CD4-positive, alpha-beta T cell (primary cell): ENCODE results near the gene TMEM120A. TPM values are rescaled to one million over a fixed set of nuclear protein-coding genes. Genes with fewer than 3 reads are reported as not detected.

Experiments
- ATAC-seq: fragments of 200-7000 bp; cut with Tn5 transposase; one replicate; pipeline ENCODE4 v1.10.0; 2022; ENCODE audit warnings: mild to moderate bottlenecking; ENCODE audit not compliant: poor library complexity
- CTCF ChIA-PET: fragments of 350-600 bp; sonication (Branson Sonifier 250); formaldehyde crosslinking; loops from one replicate; lab custom pipeline; 2021; ENCODE audit warnings: antibody characterized with exemption, inconsistent platforms; lab: Charles Lee
- POLR2A ChIA-PET: fragments of 350-600 bp; sonication (Branson Sonifier 250); formaldehyde crosslinking; loops from one replicate; lab custom pipeline; 2021; ENCODE audit warnings: antibody characterized with exemption, inconsistent platforms; lab: Charles Lee
- DNase-seq, 14 experiments: peaks; one replicate each; pipeline ENCODE4 v3.0.0-alpha.2; 2013 to 2020; ENCODE audit warnings: mixed read lengths in 2 of 14
- H3K27ac ChIP-seq, 2 donors: one replicate each; pipeline versions ENCODE4 v1.5.1 to v1.7.0; 2013; ENCODE audit warnings: low read length in 2 of 2, low read depth in 1 of 2, mild to moderate bottlenecking in 1 of 2
- H3K27me3 ChIP-seq, 2 experiments: 1 replicate in 1 of 2; 2 replicates in 1 of 2; pipeline versions ENCODE4 v1.6.1 to v1.7.0; 2013; ENCODE audit warnings: low read length in 2 of 2, control low read depth in 1 of 2, mild to moderate bottlenecking in 1 of 2, moderate library complexity in 1 of 2; ENCODE audit not compliant: insufficient read depth in 2 of 2, control insufficient read depth in 1 of 2
- H3K36me3 ChIP-seq: one replicate; pipeline ENCODE4 v1.6.1; 2013; ENCODE audit warnings: low read length, control low read depth; ENCODE audit not compliant: insufficient read depth
- H3K4me1 ChIP-seq: one replicate; pipeline ENCODE4 v1.6.1; 2013; ENCODE audit warnings: low read length, control low read depth; ENCODE audit not compliant: insufficient read depth
- H3K4me3 ChIP-seq: one replicate; pipeline ENCODE4 v1.5.1; 2013; ENCODE audit warnings: mild to moderate bottlenecking, low read length, moderate library complexity
- H3K9me3 ChIP-seq, 2 experiments: 1 replicate in 1 of 2; 2 replicates in 1 of 2; pipeline versions ENCODE4 v1.6.1 to v1.7.0; 2013; ENCODE audit warnings: low read length in 2 of 2, mild to moderate bottlenecking in 2 of 2, control low read depth in 1 of 2, moderate library complexity in 1 of 2; ENCODE audit not compliant: control insufficient read depth in 1 of 2, insufficient read depth in 1 of 2
- H3K27ac Mint-ChIP-seq: one replicate; pipeline ENCODE4 v1.8.0; 2020; ENCODE audit warnings: mixed read lengths
- H3K27me3 Mint-ChIP-seq: one replicate; pipeline ENCODE4 v1.8.0; 2021; ENCODE audit warnings: mixed read lengths
- H3K36me3 Mint-ChIP-seq: one replicate; pipeline ENCODE4 v1.8.0; 2021; ENCODE audit warnings: low read depth, mixed read lengths
- H3K4me1 Mint-ChIP-seq: one replicate; pipeline ENCODE4 v1.8.0; 2021; ENCODE audit warnings: low read depth, mixed read lengths
- H3K4me3 Mint-ChIP-seq: one replicate; pipeline ENCODE4 v1.8.0; 2020; ENCODE audit warnings: mild to moderate bottlenecking, mixed read lengths
- H3K9me3 Mint-ChIP-seq: one replicate; pipeline ENCODE4 v1.8.0; 2020; ENCODE audit warnings: mixed read lengths
- intact Hi-C, 2 experiments: fragments of 100-400 bp; cut with DNase I in 1 of 2; cut with micrococcal nuclease in 1 of 2; formaldehyde crosslinking; loops; one replicate each; pipeline versions ENCODE4 v1.15.1 to v1.9.0; 2023 to 2025; cut with DNase I, micrococcal nuclease
- total RNA-seq, 174 experiments: library from RNA in 2 of 174; stranded (reverse) in 2 of 174; gene quantifications; one replicate each; pipeline ENCODE4 v1.2.3 and lab custom pipeline; 2021 to 2026
- TF ChIP-seq, protein P1 (sequence below): fragments of 200-600 bp; IDR thresholded peaks from one replicate; pipeline ENCODE4 v1.8.0; 2022; ENCODE audit warnings: antibody characterized with exemption, mild to moderate bottlenecking

The TMEM120A gene
- total RNA-seq, 2 experiments from 2014 or later = 10.0 to 10.8 TPM

DNA sequence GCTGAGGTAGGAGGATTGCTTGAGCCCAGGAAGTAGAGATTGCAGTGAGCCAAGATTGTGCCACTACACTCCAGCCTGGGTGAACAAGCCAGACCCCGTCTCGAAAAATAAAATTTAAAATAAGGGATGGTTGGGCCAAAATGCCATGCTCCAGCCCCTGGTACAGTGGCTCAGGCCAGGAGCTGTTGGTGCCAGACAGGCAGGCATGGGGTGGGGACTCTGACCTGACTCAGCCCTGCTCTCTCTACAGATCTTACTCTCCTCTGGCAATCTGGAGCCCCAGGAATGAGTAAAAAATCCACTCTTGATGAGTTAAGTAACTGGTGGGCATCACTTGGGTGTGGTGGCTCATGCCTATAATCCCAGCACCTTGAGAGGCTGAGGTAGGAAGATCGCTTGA, 8.4 kb upstream of the TMEM120A start:
- Mint-ChIP-seq H3K27me3 (no peaks in the 10 kb centered on the region), H3K4me1 (peaks cover under 1% of the 10 kb centered on the region), H3K9me3 (no peaks in the 10 kb centered on the region), H3K27ac (no peak overlapping the region), H3K36me3 (peaks cover 27% of the 10 kb centered on the region), H3K4me3 (no peak overlapping the region)
- peaks cover 10% of the 10 kb centered on the region for H3K36me3 ChIP-seq
- H3K9me3 ChIP-seq = no peaks in the 10 kb centered on the region
- H3K4me1 ChIP-seq = no peaks in the 10 kb centered on the region
- ChIA-PET CTCF (no interaction called here), POLR2A (no interaction called here)
- no peak overlapping the region for H3K27ac ChIP-seq
- TF ChIP-seq, protein P1, sequence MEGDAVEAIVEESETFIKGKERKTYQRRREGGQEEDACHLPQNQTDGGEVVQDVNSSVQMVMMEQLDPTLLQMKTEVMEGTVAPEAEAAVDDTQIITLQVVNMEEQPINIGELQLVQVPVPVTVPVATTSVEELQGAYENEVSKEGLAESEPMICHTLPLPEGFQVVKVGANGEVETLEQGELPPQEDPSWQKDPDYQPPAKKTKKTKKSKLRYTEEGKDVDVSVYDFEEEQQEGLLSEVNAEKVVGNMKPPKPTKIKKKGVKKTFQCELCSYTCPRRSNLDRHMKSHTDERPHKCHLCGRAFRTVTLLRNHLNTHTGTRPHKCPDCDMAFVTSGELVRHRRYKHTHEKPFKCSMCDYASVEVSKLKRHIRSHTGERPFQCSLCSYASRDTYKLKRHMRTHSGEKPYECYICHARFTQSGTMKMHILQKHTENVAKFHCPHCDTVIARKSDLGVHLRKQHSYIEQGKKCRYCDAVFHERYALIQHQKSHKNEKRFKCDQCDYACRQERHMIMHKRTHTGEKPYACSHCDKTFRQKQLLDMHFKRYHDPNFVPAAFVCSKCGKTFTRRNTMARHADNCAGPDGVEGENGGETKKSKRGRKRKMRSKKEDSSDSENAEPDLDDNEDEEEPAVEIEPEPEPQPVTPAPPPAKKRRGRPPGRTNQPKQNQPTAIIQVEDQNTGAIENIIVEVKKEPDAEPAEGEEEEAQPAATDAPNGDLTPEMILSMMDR = no peak
- DNase-seq = no peak
- ATAC-seq = no peak
- H3K27me3 ChIP-seq = no peaks in the 10 kb centered on the region
- intact Hi-C loops = no loop called here
- no peak overlapping the region for H3K4me3 ChIP-seq

DNA sequence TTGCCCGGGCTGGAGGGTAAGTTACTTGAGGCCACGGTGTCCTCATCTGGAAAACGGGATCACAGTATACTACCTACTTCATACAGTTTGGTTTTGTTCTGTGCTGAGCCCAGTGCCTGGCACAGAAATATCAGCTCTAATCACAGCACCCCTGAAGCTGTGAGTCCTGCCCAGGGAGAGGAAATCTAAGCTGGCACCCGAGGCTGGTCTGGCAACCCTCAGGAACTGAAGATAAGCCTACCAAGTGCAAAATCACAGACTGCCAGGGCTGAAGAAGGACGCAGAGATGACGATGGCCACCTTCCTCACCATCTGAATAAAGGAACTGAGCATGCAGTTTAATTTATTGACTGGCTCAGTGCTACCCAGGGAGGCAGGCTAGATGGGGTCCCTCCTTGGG, 7.7 kb upstream of the TMEM120A start:
- no peaks in the 10 kb centered on the region for H3K27me3 Mint-ChIP-seq

DNA sequence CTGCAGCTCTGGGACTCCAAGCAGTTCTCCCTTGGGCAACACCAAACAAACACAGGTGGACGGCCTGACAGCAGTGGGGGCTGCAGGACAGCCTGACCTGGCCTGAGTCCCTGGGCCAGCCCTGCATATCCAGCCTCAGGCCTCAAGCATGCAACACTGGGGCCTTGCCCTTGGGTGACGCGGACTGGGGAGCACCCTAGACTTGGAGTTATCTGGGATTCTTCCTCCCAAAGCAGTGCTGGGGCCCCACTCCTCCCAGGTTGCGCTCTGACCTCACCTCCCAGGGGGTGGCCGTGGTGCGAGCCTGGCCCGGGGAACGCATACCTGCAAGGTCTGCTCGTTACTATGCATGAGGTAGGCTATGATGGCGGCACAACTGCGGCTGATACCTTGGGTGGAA, 6.2 kb upstream of the TMEM120A start:
- ChIA-PET POLR2A (no interaction called here), CTCF (interaction anchor here (0.7 to 1.6 kb wide), 2 partner anchors 20 to 225 kb away, joined by 4 read pairs; no protein-coding TSS in a partner anchor)
- Mint-ChIP-seq H3K27ac (no peak overlapping the region), H3K4me1 (peaks cover 15% of the 10 kb centered on the region), H3K27me3 (no peaks in the 10 kb centered on the region), H3K4me3 (no peak overlapping the region), H3K36me3 (peaks cover 42% of the 10 kb centered on the region), H3K9me3 (no peaks in the 10 kb centered on the region)
- Histone ChIP-seq H3K27me3 (no peaks in the 10 kb centered on the region), H3K9me3 (no peaks in the 10 kb centered on the region), H3K4me3 (no peak overlapping the region), H3K36me3 (peaks cover 10% of the 10 kb centered on the region), H3K27ac (no peak overlapping the region), H3K4me1 (peaks cover 5% of the 10 kb centered on the region)
- ATAC-seq (no peak), DNase-seq (no peak)
- intact Hi-C loops = no loop called here
- TF ChIP-seq, protein P1 = no peak

More for the DNA sequence above, 7.7 kb upstream of the TMEM120A start:
- H3K27ac Mint-ChIP-seq = no peak overlapping the region
- DNase-seq (no peak), ATAC-seq (no peak)
- ChIA-PET POLR2A (no interaction called here), CTCF (no interaction called here)
- Histone ChIP-seq H3K9me3 (no peaks in the 10 kb centered on the region), H3K4me3 (no peak overlapping the region), H3K27ac (no peak overlapping the region), H3K4me1 (peaks cover 2% of the 10 kb centered on the region), H3K27me3 (no peaks in the 10 kb centered on the region), H3K36me3 (peaks cover 10% of the 10 kb centered on the region)
- peaks cover 33% of the 10 kb centered on the region for H3K36me3 Mint-ChIP-seq
- H3K4me3 Mint-ChIP-seq = no peak overlapping the region
- TF ChIP-seq, protein P1 = no peak
- no peaks in the 10 kb centered on the region for H3K9me3 Mint-ChIP-seq
- peaks cover 7% of the 10 kb centered on the region for H3K4me1 Mint-ChIP-seq
- intact Hi-C loops = no loop called here
